Neuronal stem cell (in vitro differentiated cells): Measurements from ENCODE around the gene C4orf50.

ENCODE experiments used
- DNase-seq: peaks from one replicate; pipeline ENCODE4 v3.0.0-alpha.2; 2013; ENCODE audit warnings: low spot score
- H2AFZ ChIP-seq: one replicate; pipeline ENCODE4 v1.6.1; 2013; ENCODE audit warnings: mild to moderate bottlenecking, low read length, inconsistent platforms
- H2AK5ac ChIP-seq: 2 replicates; pipeline ENCODE4 v1.6.1; 2013; ENCODE audit warnings: low read depth, mild to moderate bottlenecking, inconsistent platforms, low read length, moderate library complexity, mixed read lengths
- H2BK120ac ChIP-seq: 2 replicates; pipeline ENCODE4 v1.6.1; 2013; ENCODE audit warnings: low read depth, mild to moderate bottlenecking, inconsistent platforms, low read length, moderate library complexity, mixed read lengths
- H2BK12ac ChIP-seq: one replicate; pipeline ENCODE4 v1.6.1; 2013; ENCODE audit warnings: low read length, inconsistent platforms
- H2BK15ac ChIP-seq: 2 replicates; pipeline ENCODE4 v1.6.1; 2013; ENCODE audit warnings: mild to moderate bottlenecking, low read length, inconsistent platforms, mixed read lengths
- H2BK5ac ChIP-seq: one replicate; pipeline ENCODE4 v1.6.1; 2013; ENCODE audit warnings: inconsistent platforms, mild to moderate bottlenecking, low read length, moderate library complexity
- H3K14ac ChIP-seq: one replicate; pipeline ENCODE4 v1.6.1; 2013; ENCODE audit warnings: low read length, inconsistent platforms
- H3K18ac ChIP-seq: 2 replicates; pipeline ENCODE4 v1.6.1; 2013; ENCODE audit warnings: low read length, inconsistent platforms
- H3K23ac ChIP-seq: 2 replicates; pipeline ENCODE4 v1.6.1; 2013; ENCODE audit warnings: low read depth, mild to moderate bottlenecking, mixed read lengths, low read length, inconsistent platforms; ENCODE audit not compliant: poor library complexity
- H3K27ac ChIP-seq: replicated peaks from 3 replicates; pipeline ENCODE4 v1.5.1; 2013; ENCODE audit warnings: low read length, inconsistent platforms
- H3K27me3 ChIP-seq, 3 experiments: 2 replicates each; pipeline ENCODE4 v1.6.1; 2013; ENCODE audit warnings: low read length in 3 of 3, mild to moderate bottlenecking in 2 of 3, inconsistent platforms in 1 of 3, low read depth in 1 of 3, mixed read lengths in 1 of 3, moderate library complexity in 1 of 3; ENCODE audit not compliant: control insufficient read depth in 3 of 3, insufficient read depth in 3 of 3
- H3K36me3 ChIP-seq, 2 donors: replicated peaks in 1 of 2; 2 replicates each; pipeline ENCODE4 v1.6.1; 2013; ENCODE audit warnings: low read length in 2 of 2; ENCODE audit not compliant: control insufficient read depth in 2 of 2, insufficient read depth in 2 of 2
- H3K4ac ChIP-seq: 2 replicates; pipeline ENCODE4 v1.6.1; 2013; ENCODE audit warnings: inconsistent platforms, mild to moderate bottlenecking, low read length, moderate library complexity
- H3K4me1 ChIP-seq, 2 donors: 1 replicate in 1 of 2; 2 replicates in 1 of 2; pipeline ENCODE4 v1.6.1; 2013; ENCODE audit warnings: low read length in 2 of 2, low read depth in 1 of 2; ENCODE audit not compliant: control insufficient read depth in 2 of 2, insufficient read depth in 1 of 2
- H3K4me2 ChIP-seq: one replicate; pipeline ENCODE4 v1.6.1; 2013; ENCODE audit warnings: mild to moderate bottlenecking, low read length, inconsistent platforms; ENCODE audit not compliant: insufficient read depth, poor library complexity, severe bottlenecking
- H3K4me3 ChIP-seq, 2 donors: 2 replicates each; pipeline ENCODE4 v1.5.1; 2013; ENCODE audit warnings: low read length in 2 of 2, mild to moderate bottlenecking in 2 of 2, inconsistent platforms in 1 of 2, moderate library complexity in 1 of 2
- H3K79me1 ChIP-seq: one replicate; pipeline ENCODE4 v1.6.1; 2013; ENCODE audit warnings: low read depth, mild to moderate bottlenecking, inconsistent platforms, low read length, moderate library complexity
- H3K9ac ChIP-seq: one replicate; pipeline ENCODE4 v1.6.1; 2013; ENCODE audit warnings: mild to moderate bottlenecking, low read depth, low read length, inconsistent platforms; ENCODE audit not compliant: poor library complexity
- H3K9me3 ChIP-seq, 2 donors: replicated peaks in 1 of 2; 2 replicates each; pipeline versions ENCODE3 to v1.6.1; 2013; ENCODE audit warnings: low read length in 2 of 2, mild to moderate bottlenecking in 2 of 2, inconsistent platforms in 1 of 2, low read depth in 1 of 2, mixed read lengths in 1 of 2, moderate library complexity in 1 of 2; ENCODE audit not compliant: control insufficient read depth in 2 of 2, insufficient read depth in 1 of 2
- H4K8ac ChIP-seq: one replicate; pipeline ENCODE4 v1.6.1; 2013; ENCODE audit warnings: low read depth, mild to moderate bottlenecking, inconsistent platforms, low read length, moderate library complexity
- H4K91ac ChIP-seq: one replicate; pipeline ENCODE4 v1.6.1; 2013; ENCODE audit warnings: low read length, low read depth, mild to moderate bottlenecking, inconsistent platforms; ENCODE audit not compliant: poor library complexity
- WGBS, 2 donors: extraction: QIAGEN DNeasy Blood & Tissue Kit; methylation state at CpG; one replicate each; pipeline ENCODE4 v1.1.7; 2013; ENCODE audit warnings: missing lambda C conversion rate in 2 of 2, mixed read lengths in 1 of 2; ENCODE audit not compliant: insufficient read length in 2 of 2, insufficient replicate concordance in 1 of 2; ENCODE audit errors: extremely low coverage in 2 of 2; 5-methylcytosine and 5-hydroxymethylcytosine counted together

C4orf50 gene

GRCh38 chr4:5945171-5945570, 73.1 kb downstream of the C4orf50 start:
- no CpG with 5 or more reads among the region's 11 CpGs for WGBS, 2 donors
- no peaks in the 10 kb centered on the region for H3K79me1 ChIP-seq
- H2AFZ ChIP-seq: no peak overlapping the region
- no peak overlapping the region for H2BK120ac ChIP-seq
- no peak overlapping the region for H3K9ac ChIP-seq
- no peak overlapping the region for H3K23ac ChIP-seq
- no peak overlapping the region for H3K27ac ChIP-seq
- no peak overlapping the region for H2AK5ac ChIP-seq
- H4K91ac ChIP-seq: no peak overlapping the region
- H3K9me3 ChIP-seq: peaks cover 0 to 3% of the 10 kb centered on the region in 2 donors
- H3K4me3 ChIP-seq: no peak overlapping the region
- no peak for DNase-seq
- H3K14ac ChIP-seq: no peak overlapping the region
- no peak overlapping the region for H3K4ac ChIP-seq
- peaks cover 4 to 6% of the 10 kb centered on the region in 2 donors for H3K4me1 ChIP-seq
- no peaks in the 10 kb centered on the region for H3K36me3 ChIP-seq
- no peak overlapping the region for H2BK15ac ChIP-seq
- peaks cover 0 to 2% (median 0%) of the 10 kb centered on the region in 3 experiments for H3K27me3 ChIP-seq
- H2BK12ac ChIP-seq: no peak overlapping the region
- H2BK5ac ChIP-seq: no peak overlapping the region
- no peak overlapping the region for H3K18ac ChIP-seq
- H3K4me2 ChIP-seq: no peak overlapping the region
- H4K8ac ChIP-seq: no peak overlapping the region

- H3K79me1 ChIP-seq: no peaks in the 10 kb centered on the region
- H3K9me3 ChIP-seq: peaks cover 0 to 3% of the 10 kb centered on the region in 2 donors
- no peak overlapping the region for H3K18ac ChIP-seq
- H3K9ac ChIP-seq: no peak overlapping the region
- H3K27ac ChIP-seq: no peak overlapping the region
- WGBS, 2 donors: no CpG with 5 or more reads among the region's 6 CpGs
- H2BK15ac ChIP-seq: no peak overlapping the region
- no peak overlapping the region for H4K8ac ChIP-seq
- H3K4me3 ChIP-seq: no peak overlapping the region
- no peak overlapping the region for H3K14ac ChIP-seq
- H3K36me3 ChIP-seq: no peaks in the 10 kb centered on the region
- H3K4me2 ChIP-seq: no peak overlapping the region
- H2BK5ac ChIP-seq: no peak overlapping the region
- H3K23ac ChIP-seq: no peak overlapping the region
- H3K4me1 ChIP-seq: peaks cover 4 to 8% of the 10 kb centered on the region in 2 donors
- H2BK120ac ChIP-seq: no peak overlapping the region
- no peak for DNase-seq
- no peaks in the 10 kb centered on the region for H3K27me3 ChIP-seq
- no peak overlapping the region for H2BK12ac ChIP-seq
- H2AFZ ChIP-seq: no peak overlapping the region
- no peak overlapping the region for H4K91ac ChIP-seq
- H2AK5ac ChIP-seq: no peak overlapping the region
- H3K4ac ChIP-seq: no peak overlapping the region
Observed at GRCh38 chr4:5943561-5943960, 74.7 kb downstream of the C4orf50 start.

- H3K18ac ChIP-seq: no peak overlapping the region
- H3K27me3 ChIP-seq: no peaks in the 10 kb centered on the region
- no peak overlapping the region for H2BK12ac ChIP-seq
- no peak overlapping the region for H2BK15ac ChIP-seq
- peaks cover 4 to 8% of the 10 kb centered on the region in 2 donors for H3K4me1 ChIP-seq
- no peak overlapping the region for H3K9ac ChIP-seq
- no peak overlapping the region for H3K4me3 ChIP-seq
- peaks cover 0 to 3% of the 10 kb centered on the region in 2 donors for H3K9me3 ChIP-seq
- no peak overlapping the region for H2BK120ac ChIP-seq
- no peaks in the 10 kb centered on the region for H3K36me3 ChIP-seq
- no peak overlapping the region for H2AFZ ChIP-seq
- no peak overlapping the region for H2AK5ac ChIP-seq
- no peak overlapping the region for H3K27ac ChIP-seq
- H3K4ac ChIP-seq: no peak overlapping the region
- DNase-seq: no peak
- H4K8ac ChIP-seq: no peak overlapping the region
- H3K4me2 ChIP-seq: no peak overlapping the region
- WGBS, 2 donors: no CpG with 5 or more reads among the region's 9 CpGs
- H3K14ac ChIP-seq: no peak overlapping the region
- no peak overlapping the region for H4K91ac ChIP-seq
- H3K79me1 ChIP-seq: no peaks in the 10 kb centered on the region
- H2BK5ac ChIP-seq: no peak overlapping the region
- no peak overlapping the region for H3K23ac ChIP-seq
Observed at GRCh38 chr4:5942947-5943346, 75.3 kb downstream of the C4orf50 start.

GRCh38 chr4:5941601-5942000, 76.6 kb downstream of the C4orf50 start:
- Histone ChIP-seq H3K4me2 (no peak overlapping the region), H4K91ac (no peak overlapping the region), H2AK5ac (no peak overlapping the region), H3K79me1 (no peaks in the 10 kb centered on the region), H2BK5ac (no peak overlapping the region), H2BK15ac (no peak overlapping the region), H3K27ac (no peak overlapping the region), H3K23ac (no peak overlapping the region), H3K14ac (no peak overlapping the region), H3K9me3 (peaks cover 0 to 3% of the 10 kb centered on the region in 2 donors), H2AFZ (no peak overlapping the region), H4K8ac (no peak overlapping the region), H3K4me1 (peaks cover 4 to 8% of the 10 kb centered on the region in 2 donors), H3K18ac (no peak overlapping the region), H3K9ac (no peak overlapping the region), H3K36me3 (no peaks in the 10 kb centered on the region), H3K4me3 (no peak overlapping the region), H3K4ac (no peak overlapping the region), H2BK12ac (no peak overlapping the region), H3K27me3 (no peaks in the 10 kb centered on the region), H2BK120ac (no peak overlapping the region)
- WGBS, 2 donors: no CpG with 5 or more reads among the region's 6 CpGs
- no peak for DNase-seq
